Measurements from ENCODE around the gene HNF1B. TPM values are rescaled to one million over a fixed set of nuclear protein-coding genes. Genes with fewer than 3 reads are reported as not detected.
"Not testable (repeated sequence)": the region's sequence is repeated elsewhere in the genome, so short reads cannot be mapped to it uniquely, and the experiment has no call there.

HNF1B gene
- total RNA-seq, 2 experiments from 2014 or later: not detected

DNA sequence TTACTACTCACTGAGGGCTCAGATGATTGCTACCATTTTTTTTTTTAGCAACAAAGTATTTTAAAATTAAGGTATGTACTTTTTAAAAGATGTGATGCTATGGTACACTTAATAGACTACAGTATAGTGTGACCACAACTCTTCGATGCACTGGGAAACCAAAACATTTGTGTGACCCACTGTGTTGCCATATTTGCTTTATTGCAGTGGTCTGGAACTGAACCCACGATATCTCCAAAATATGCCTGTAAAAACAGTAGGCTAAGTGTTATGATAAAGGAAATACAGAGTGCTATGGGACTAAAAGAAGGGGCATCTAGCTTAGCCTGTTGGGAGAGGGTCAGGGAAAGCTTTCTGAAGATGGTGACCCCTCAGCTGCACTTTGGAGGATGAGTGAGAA lies 41.6 kb upstream of the HNF1B start:
- no peaks in the 10 kb centered on the region for H3K36me3 ChIP-seq (ENCODE audit: insufficient read depth, low read length)
- POLR2A ChIA-PET: no interaction called here

DNA sequence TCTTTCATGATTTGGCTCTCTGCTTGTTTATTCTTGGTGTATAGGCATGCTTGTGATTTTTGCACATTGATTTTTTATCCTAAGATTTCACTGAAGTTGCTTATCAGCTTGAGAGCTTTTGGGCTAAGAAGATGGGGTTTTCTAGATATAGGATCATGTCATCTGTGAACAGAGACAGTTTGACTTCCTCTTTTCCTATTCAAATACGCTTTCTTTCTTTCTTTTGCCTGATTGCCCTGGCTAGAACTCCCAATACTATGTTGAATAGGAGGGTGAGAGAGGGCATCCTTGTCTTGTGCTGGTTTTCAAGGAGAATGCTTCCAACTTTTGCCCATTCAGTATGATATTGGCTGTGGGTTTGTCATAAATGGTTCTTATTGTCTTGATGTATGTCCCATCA lies 37.6 kb upstream of the HNF1B start:
- CTCF ChIA-PET (ENCODE audit: unreplicated experiment); H4K20me1 ChIP-seq (ENCODE audit: insufficient read depth, low read length); H2AFZ ChIP-seq (ENCODE audit: low read length); H3K4me2 ChIP-seq (ENCODE audit: low read length); H3K27ac ChIP-seq (ENCODE audit: low read depth, low read length, poor library complexity, severe bottlenecking); H3K4me3 ChIP-seq (ENCODE audit: low read depth, low read length, poor library complexity, severe bottlenecking); H3K36me3 ChIP-seq (ENCODE audit: insufficient read depth, low read length); H3K79me2 ChIP-seq (ENCODE audit: insufficient read depth, low read depth, low read length); H3K4me1 ChIP-seq (ENCODE audit: insufficient read depth, low read length, poor library complexity, severe bottlenecking); BruUV-seq (replicated peaks); POLR2A ChIA-PET; intact Hi-C loops (cut with micrococcal nuclease; ENCODE audit: unreplicated experiment); H3K9me2 ChIP-seq (ENCODE audit: insufficient read depth, low read length); H3K9me3 ChIP-seq (ENCODE audit: low read length): not testable (repeated sequence)
- DNase-seq (ENCODE audit: low spot score): peak; percentile 36

More for the DNA sequence above, 41.6 kb upstream of the HNF1B start:
- Histone ChIP-seq H3K9me3 (ENCODE audit: low read length) (no peaks in the 10 kb centered on the region), H3K9me2 (ENCODE audit: insufficient read depth, low read length) (no peaks in the 10 kb centered on the region), H3K4me3 (ENCODE audit: low read depth, low read length, poor library complexity, severe bottlenecking) (no peak overlapping the region), H3K4me2 (ENCODE audit: low read length) (no peak overlapping the region), H4K20me1 (ENCODE audit: insufficient read depth, low read length) (no peaks in the 10 kb centered on the region), H3K27ac (ENCODE audit: low read depth, low read length, poor library complexity, severe bottlenecking) (no peak overlapping the region), H3K79me2 (ENCODE audit: insufficient read depth, low read depth, low read length) (no peaks in the 10 kb centered on the region), H2AFZ (ENCODE audit: low read length) (no peak overlapping the region), H3K4me1 (ENCODE audit: insufficient read depth, low read length, poor library complexity, severe bottlenecking) (peaks cover 7% of the 10 kb centered on the region)
- CTCF ChIA-PET (ENCODE audit: unreplicated experiment): no interaction called here
- TF ChIP-seq, protein P1, sequence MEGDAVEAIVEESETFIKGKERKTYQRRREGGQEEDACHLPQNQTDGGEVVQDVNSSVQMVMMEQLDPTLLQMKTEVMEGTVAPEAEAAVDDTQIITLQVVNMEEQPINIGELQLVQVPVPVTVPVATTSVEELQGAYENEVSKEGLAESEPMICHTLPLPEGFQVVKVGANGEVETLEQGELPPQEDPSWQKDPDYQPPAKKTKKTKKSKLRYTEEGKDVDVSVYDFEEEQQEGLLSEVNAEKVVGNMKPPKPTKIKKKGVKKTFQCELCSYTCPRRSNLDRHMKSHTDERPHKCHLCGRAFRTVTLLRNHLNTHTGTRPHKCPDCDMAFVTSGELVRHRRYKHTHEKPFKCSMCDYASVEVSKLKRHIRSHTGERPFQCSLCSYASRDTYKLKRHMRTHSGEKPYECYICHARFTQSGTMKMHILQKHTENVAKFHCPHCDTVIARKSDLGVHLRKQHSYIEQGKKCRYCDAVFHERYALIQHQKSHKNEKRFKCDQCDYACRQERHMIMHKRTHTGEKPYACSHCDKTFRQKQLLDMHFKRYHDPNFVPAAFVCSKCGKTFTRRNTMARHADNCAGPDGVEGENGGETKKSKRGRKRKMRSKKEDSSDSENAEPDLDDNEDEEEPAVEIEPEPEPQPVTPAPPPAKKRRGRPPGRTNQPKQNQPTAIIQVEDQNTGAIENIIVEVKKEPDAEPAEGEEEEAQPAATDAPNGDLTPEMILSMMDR (conservative IDR thresholded peaks at IDR 0.05; ENCODE audit: low read length): no peak
- TF ChIP-seq EZH2phosphoT487 (IDR thresholded peaks at IDR 0.05; ENCODE audit: borderline replicate concordance, low read depth, low read length): no peak
- no TSS peak for BruUV-seq (replicated peaks)
- no peak for DNase-seq (ENCODE audit: low spot score)
- intact Hi-C loops (cut with micrococcal nuclease; ENCODE audit: unreplicated experiment): no loop called here

DNA sequence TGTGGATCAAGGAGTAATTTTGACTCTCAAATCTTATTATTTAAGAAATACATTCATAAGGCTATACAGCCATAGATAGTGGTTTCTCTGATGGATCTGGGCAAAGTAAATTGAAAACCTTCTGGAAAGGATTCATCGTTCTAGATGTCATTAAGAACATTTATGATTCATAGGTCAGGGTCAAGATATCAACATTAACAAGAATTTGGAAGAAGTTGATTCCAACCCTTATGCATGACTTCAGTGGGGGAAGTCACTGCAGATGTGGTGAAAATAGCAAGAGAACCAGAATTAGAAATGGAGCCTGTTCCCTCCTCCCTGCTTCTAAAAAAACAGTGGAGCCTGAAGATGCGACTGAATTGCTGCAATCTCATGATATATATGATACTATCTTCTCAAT lies 36.6 kb upstream of the HNF1B start:
- BruUV-seq (replicated peaks): no TSS peak
- intact Hi-C loops (cut with micrococcal nuclease; ENCODE audit: unreplicated experiment): no loop called here

More for the DNA sequence above, 36.6 kb upstream of the HNF1B start:
- peaks cover 7% of the 10 kb centered on the region for H3K4me1 ChIP-seq (ENCODE audit: insufficient read depth, low read length, poor library complexity, severe bottlenecking)
- ChIA-PET CTCF (ENCODE audit: unreplicated experiment) (no interaction called here), POLR2A (no interaction called here)
- H4K20me1 ChIP-seq (ENCODE audit: insufficient read depth, low read length): no peaks in the 10 kb centered on the region
- no peak overlapping the region for H3K27ac ChIP-seq (ENCODE audit: low read depth, low read length, poor library complexity, severe bottlenecking)
- H3K36me3 ChIP-seq (ENCODE audit: insufficient read depth, low read length): no peaks in the 10 kb centered on the region
- H3K9me2 ChIP-seq (ENCODE audit: insufficient read depth, low read length): no peaks in the 10 kb centered on the region
- no peak overlapping the region for H3K4me3 ChIP-seq (ENCODE audit: low read depth, low read length, poor library complexity, severe bottlenecking)
- no peak for DNase-seq (ENCODE audit: low spot score)
- no peaks in the 10 kb centered on the region for H3K9me3 ChIP-seq (ENCODE audit: low read length)
- TF ChIP-seq, protein P1 (conservative IDR thresholded peaks at IDR 0.05; ENCODE audit: low read length): no peak
- no peak for TF ChIP-seq EZH2phosphoT487 (IDR thresholded peaks at IDR 0.05; ENCODE audit: borderline replicate concordance, low read depth, low read length)
- H2AFZ ChIP-seq (ENCODE audit: low read length): no peak overlapping the region
- H3K79me2 ChIP-seq (ENCODE audit: insufficient read depth, low read depth, low read length): no peaks in the 10 kb centered on the region
- no peak overlapping the region for H3K4me2 ChIP-seq (ENCODE audit: low read length)
